ENCODE measurements around the gene NEK1. TPM values are rescaled to one million over a fixed set of nuclear protein-coding genes. Genes with fewer than 3 reads are reported as not detected.

NEK1 gene
- total and polyA plus RNA-seq, 2 of the 4 experiments (the other 2 are of a cell fraction): 3.3 to 3.9 TPM

- Histone ChIP-seq H3K4me1 (ENCODE audit: control insufficient read depth, insufficient read depth, low read length) (no peaks in the 10 kb centered on the region), H2AFZ (replicated peaks; ENCODE audit: low read length, poor library complexity) (no peak overlapping the region), H3K9me3 (ENCODE audit: control insufficient read depth, insufficient read depth, low read length) (no peaks in the 10 kb centered on the region), H2AK9ac (replicated peaks; ENCODE audit: low read depth, low read length, poor library complexity) (no peak overlapping the region), H3K56ac (ENCODE audit: extremely low read depth, insufficient read depth, low read length) (no peak overlapping the region), H2BK120ac (ENCODE audit: low read depth, low read length) (no peak overlapping the region), H3K9ac (ENCODE audit: low read depth, low read length) (no peak overlapping the region), H3K36me3 (ENCODE audit: control insufficient read depth, insufficient read depth, low read length) (no peaks in the 10 kb centered on the region), H3K4me3 (ENCODE audit: insufficient read depth, low read depth, low read length) (no peak overlapping the region), H4K20me1 (ENCODE audit: insufficient read depth, low read length) (no peaks in the 10 kb centered on the region), H3K27me3 (ENCODE audit: control insufficient read depth, insufficient read depth, low read length) (no peaks in the 10 kb centered on the region), H4K91ac (ENCODE audit: insufficient read depth, low read depth, low read length) (no peak overlapping the region), H3K14ac (replicated peaks; ENCODE audit: low read depth, low read length) (no peak overlapping the region), H3K79me1 (ENCODE audit: low read depth in 1 of 2, low read length in 2 of 2) (no peaks in the 10 kb centered on the region), H3K23ac (ENCODE audit: low read depth, low read length) (no peak overlapping the region), H2BK20ac (ENCODE audit: low read depth, low read length) (no peak overlapping the region), H2BK15ac (ENCODE audit: low read depth, low read length) (no peak overlapping the region), H4K5ac (ENCODE audit: low read depth, low read length) (no peak overlapping the region), H3K4me2 (ENCODE audit: low read depth, low read length) (no peak overlapping the region), H3K27ac (ENCODE audit: insufficient read depth, low read length) (no peak overlapping the region), H2AK5ac (ENCODE audit: low read depth, low read length) (no peak overlapping the region), H3K4ac (ENCODE audit: low read depth, low read length) (no peak overlapping the region), H2BK5ac (ENCODE audit: low read depth, low read length, poor library complexity, severe bottlenecking) (no peak overlapping the region), H3K18ac (ENCODE audit: low read depth, low read length) (no peak overlapping the region), H3K9me1 (ENCODE audit: insufficient read depth, low read length) (no peaks in the 10 kb centered on the region), H4K8ac (ENCODE audit: low read depth in 2 of 2, low read length in 2 of 2) (no peak overlapping the region)
- CTCF ChIA-PET: interaction anchor here (0.6 to 1.5 kb wide), 2 partner anchors 20 to 349 kb away, joined by 3 to 4 read pairs; no protein-coding TSS in a partner anchor
- intact Hi-C loops (cut with micrococcal nuclease) (no loop called here), dilution Hi-C loops (cut with HindIII; ENCODE audit: low sequenced_read_pairs, unreplicated experiment) (no loop called here), in situ Hi-C loops (cut with MboI; ENCODE audit: low sequenced_read_pairs) (no loop called here)
- WGBS, 2 experiments (ENCODE audit: extremely low coverage in 2 of 2, insufficient read length in 1 of 2): no CpG with 5 or more reads among the region's 1 CpG
- DNase-seq (no peak), ATAC-seq (ENCODE audit: low read depth) (no peak)
- no TSS peak for BruUV-seq (replicated peaks)
- no peak for TF ChIP-seq RFX5 (IDR thresholded peaks at IDR 0.05; ENCODE audit: low read depth, low read length)
- TF ChIP-seq POLR2A (IDR thresholded peaks at IDR 0.05; ENCODE audit: low read depth, low read length): no peak
- TF ChIP-seq BHLHE40 (IDR thresholded peaks at IDR 0.05; ENCODE audit: low read depth, low read length): no peak
- TF ChIP-seq, protein P1, sequence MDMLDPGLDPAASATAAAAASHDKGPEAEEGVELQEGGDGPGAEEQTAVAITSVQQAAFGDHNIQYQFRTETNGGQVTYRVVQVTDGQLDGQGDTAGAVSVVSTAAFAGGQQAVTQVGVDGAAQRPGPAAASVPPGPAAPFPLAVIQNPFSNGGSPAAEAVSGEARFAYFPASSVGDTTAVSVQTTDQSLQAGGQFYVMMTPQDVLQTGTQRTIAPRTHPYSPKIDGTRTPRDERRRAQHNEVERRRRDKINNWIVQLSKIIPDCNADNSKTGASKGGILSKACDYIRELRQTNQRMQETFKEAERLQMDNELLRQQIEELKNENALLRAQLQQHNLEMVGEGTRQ (IDR thresholded peaks at IDR 0.05; ENCODE audit: low read depth, low read length): no peak
- TF ChIP-seq FOS (IDR thresholded peaks at IDR 0.05; ENCODE audit: low read depth, low read length): no peak
- no peak for TF ChIP-seq MAZ (IDR thresholded peaks at IDR 0.05; ENCODE audit: borderline replicate concordance, low read depth, low read length)
- TF ChIP-seq, protein P2, sequence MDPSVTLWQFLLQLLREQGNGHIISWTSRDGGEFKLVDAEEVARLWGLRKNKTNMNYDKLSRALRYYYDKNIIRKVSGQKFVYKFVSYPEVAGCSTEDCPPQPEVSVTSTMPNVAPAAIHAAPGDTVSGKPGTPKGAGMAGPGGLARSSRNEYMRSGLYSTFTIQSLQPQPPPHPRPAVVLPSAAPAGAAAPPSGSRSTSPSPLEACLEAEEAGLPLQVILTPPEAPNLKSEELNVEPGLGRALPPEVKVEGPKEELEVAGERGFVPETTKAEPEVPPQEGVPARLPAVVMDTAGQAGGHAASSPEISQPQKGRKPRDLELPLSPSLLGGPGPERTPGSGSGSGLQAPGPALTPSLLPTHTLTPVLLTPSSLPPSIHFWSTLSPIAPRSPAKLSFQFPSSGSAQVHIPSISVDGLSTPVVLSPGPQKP (IDR thresholded peaks at IDR 0.05; ENCODE audit: borderline replicate concordance, low read depth, low read length): no peak
- TF ChIP-seq RCOR1 (IDR thresholded peaks at IDR 0.05; ENCODE audit: insufficient replicate concordance, low read length): no peak
- TF ChIP-seq NFE2L2 (IDR thresholded peaks at IDR 0.05; ENCODE audit: low read depth, low read length): no peak
- TF ChIP-seq RAD21 (IDR thresholded peaks at IDR 0.05; ENCODE audit: low read length): no peak
- TF ChIP-seq SMC3 (IDR thresholded peaks at IDR 0.05; ENCODE audit: low read depth, low read length): no peak
- no peak for TF ChIP-seq MAFK (IDR thresholded peaks at IDR 0.05; ENCODE audit: low read depth, low read length)
- POLR2A ChIA-PET (ENCODE audit: unreplicated experiment): no interaction called here
These were observed 19.3 kb downstream of the NEK1 start for GRCh38 chr4:169593050-169593560.

Measured in IMR-90 (cell line).